Fibroblast of the aortic adventitia (primary cell): Measurements from ENCODE around the gene ASCC3. TPM values are rescaled to one million over a fixed set of nuclear protein-coding genes. Genes with fewer than 3 reads are reported as not detected.

Experiments
- DNase-seq: peaks from one replicate; pipeline ENCODE4 v3.0.0-alpha.2; 2010; ENCODE audit warnings: low read depth
- H3K4me3 ChIP-seq: 2 replicates; pipeline ENCODE4 v1.5.1; 2011; ENCODE audit warnings: low read depth, mild to moderate bottlenecking, control low read depth, low read length, moderate library complexity
- total RNA-seq: library from RNA; depleted of rRNA; stranded (reverse); fragments of >200 nt; gene quantifications from 2 replicates; pipeline ENCODE4 v1.2.3, GENCODE V29; 2012; ENCODE audit warnings: low replicate concordance
- TF ChIP-seq, protein P1 (sequence below): IDR thresholded peaks from 2 replicates; pipeline ENCODE4 v1.5.1; 2011; ENCODE audit warnings: mild to moderate bottlenecking, low read length, control low read depth, inconsistent platforms; ENCODE audit not compliant: insufficient read depth

ASCC3 gene
- total RNA-seq, 1 donor, result 87.5 TPM

DNA sequence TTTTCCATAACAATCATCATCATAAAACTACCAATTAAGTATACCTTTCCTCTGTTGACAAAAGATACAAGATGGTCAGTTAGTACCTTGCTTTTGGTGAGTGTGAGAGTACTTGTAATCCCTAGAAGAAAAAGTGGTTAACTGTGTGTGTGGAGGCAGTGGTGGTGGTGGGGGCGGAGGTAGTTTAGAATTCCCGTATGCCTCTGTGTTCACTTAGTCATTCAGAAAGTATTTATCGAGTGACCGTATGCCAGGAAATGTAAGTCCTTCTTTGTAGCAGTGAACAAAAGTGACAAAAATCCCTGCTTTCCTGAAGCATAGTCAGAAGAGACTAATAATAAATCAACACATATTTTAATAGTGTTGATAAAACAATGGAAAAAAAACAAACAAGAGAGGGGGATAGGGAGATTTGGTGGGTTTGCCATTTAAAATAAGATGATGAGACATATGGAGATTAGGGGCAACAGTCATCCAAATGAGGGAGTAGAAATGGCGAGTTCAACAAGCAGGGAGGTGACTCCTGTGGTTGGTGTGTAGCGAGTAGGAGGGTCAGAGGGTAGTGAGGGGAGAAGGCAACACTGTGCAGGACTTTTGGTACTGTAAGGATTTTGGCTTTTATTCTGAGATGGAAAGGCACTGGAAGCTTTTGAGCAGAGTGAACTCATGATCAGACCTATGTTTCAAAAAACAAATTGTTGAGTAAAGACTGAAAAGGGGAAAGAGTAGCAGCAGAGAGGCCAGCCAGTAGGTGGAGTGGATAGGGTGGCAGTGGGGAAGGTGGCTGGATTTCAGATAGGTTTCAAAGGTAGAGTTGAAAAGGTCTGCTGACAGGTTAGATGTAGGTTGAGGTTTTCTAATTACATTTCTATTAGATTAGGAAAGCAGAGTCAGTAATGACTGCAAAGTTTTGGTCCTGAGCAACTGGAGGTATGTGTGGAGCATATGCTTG is 376.1 kb downstream of the ASCC3 start:
- H3K4me3 ChIP-seq, result no peak overlapping the region
- TF ChIP-seq, protein P1, sequence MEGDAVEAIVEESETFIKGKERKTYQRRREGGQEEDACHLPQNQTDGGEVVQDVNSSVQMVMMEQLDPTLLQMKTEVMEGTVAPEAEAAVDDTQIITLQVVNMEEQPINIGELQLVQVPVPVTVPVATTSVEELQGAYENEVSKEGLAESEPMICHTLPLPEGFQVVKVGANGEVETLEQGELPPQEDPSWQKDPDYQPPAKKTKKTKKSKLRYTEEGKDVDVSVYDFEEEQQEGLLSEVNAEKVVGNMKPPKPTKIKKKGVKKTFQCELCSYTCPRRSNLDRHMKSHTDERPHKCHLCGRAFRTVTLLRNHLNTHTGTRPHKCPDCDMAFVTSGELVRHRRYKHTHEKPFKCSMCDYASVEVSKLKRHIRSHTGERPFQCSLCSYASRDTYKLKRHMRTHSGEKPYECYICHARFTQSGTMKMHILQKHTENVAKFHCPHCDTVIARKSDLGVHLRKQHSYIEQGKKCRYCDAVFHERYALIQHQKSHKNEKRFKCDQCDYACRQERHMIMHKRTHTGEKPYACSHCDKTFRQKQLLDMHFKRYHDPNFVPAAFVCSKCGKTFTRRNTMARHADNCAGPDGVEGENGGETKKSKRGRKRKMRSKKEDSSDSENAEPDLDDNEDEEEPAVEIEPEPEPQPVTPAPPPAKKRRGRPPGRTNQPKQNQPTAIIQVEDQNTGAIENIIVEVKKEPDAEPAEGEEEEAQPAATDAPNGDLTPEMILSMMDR, result no peak
- peak; percentile 84 for DNase-seq

- TF ChIP-seq, protein P1, result no peak
- no peak for DNase-seq
Observed at GRCh38 chr6:100503043-100503705, 378.0 kb downstream of the ASCC3 start.

DNA sequence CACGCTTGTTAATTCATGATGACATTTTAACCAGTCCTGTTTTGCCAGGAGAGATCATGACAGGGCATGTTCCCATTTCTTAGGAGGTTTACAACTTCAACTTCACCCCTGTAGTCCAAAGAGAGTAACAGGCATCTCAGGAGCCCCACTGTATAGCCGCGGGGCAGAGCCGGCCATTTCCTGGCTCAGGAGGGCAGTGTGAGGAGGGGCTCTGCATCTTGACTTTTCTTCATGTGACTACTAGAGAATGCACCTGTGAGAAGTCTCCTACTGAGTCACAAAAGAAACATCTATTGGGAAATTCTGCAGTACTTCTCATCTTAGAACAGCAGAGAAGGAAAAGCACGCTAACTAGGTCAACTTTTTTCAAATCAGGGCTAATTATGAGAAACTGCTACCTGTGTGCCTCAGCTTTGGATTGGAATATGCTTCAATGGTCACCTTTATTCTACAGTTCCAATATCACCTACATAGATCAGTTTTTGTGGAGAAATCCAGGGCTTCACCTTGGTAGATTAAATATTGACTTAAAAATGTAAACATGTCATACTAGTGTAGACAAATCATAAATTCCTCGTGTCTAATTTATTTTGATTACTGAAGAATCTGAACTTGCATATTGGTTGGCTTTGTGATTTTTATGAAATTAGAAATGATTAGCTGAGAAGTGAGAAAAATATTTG is 387.8 kb downstream of the ASCC3 start:
- no peak overlapping the region for H3K4me3 ChIP-seq
- TF ChIP-seq, protein P1, result no peak
- DNase-seq, result no peak

More at GRCh38 chr6:100503043-100503705, 378.0 kb downstream of the ASCC3 start:
- H3K4me3 ChIP-seq, result no peak overlapping the region

DNA sequence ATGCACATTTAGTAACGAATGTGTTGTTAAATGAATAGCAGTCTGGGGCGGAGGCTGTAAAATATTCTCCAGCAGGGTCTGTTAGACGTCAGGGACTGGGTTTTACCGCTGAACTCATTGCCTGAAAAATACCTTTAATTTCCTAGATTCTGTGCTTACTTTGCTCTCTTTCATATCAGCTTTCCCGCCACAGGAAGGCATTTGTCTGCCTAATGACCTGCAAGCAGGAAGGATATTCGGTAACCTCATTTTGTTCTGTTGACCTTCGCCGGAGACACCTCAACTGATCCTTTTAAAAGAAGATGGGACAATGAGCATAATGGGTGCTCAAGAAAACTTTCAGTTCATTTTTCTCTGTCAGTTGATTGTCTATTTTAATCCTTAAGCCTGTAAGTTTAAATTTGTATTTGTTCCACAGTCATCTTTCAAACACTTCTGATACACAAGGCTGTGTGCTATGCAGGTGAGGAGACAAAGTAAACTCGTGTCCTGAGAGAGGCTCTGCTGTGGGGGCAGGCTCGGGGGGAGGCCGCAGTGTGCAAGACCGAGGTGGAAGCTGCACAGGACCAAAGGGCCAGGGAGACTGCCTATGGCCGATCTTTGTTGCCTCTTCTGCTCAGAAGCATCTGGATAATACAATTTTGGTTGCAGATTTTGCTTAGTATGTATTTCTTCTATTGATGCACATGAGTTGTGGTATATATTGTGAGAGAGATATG is 389.0 kb downstream of the ASCC3 start:
- no peak overlapping the region for H3K4me3 ChIP-seq
- TF ChIP-seq, protein P1, result no peak
- no peak for DNase-seq

DNA sequence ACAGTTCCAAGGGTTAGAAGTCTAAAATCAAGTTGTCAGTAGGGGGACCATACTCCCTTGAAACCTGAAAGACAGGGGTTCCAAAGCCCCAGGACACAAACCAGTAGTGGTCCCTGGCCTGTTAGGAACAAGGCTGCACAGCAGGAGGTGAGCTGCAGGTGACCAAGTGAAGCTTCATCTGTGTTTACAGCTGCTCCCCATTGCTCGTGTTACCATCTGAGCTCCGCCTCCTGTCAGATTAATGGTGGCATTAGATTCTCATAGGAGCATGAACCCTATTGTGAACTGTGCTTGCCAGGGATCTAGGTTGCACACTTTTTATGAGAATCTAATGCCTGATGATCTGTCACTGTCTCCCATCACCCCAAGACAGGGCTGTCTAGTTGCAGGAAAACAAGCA is 391.1 kb downstream of the ASCC3 start:
- no peak overlapping the region for H3K4me3 ChIP-seq
- no peak for DNase-seq
- TF ChIP-seq, protein P1, result no peak

DNA sequence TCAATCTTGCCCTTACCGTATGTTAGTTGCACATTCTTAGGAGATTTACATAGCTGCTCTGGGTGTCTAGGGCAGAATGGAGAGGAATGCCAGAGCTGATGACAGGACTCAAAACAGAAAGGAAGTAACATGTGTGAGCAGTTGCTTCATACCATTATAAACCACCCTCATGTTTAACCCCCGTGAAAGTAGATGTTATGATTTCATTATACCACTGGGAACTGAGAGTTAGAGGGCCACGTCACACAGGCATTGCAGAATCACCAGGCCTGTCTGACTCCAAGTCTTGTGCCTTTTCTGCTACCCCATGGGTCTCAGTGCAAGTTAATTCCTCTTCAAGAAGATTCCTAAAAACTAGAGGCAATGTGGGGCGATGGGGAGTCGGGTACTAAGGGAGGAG is 392.9 kb downstream of the ASCC3 start:
- no peak for DNase-seq
- no peak overlapping the region for H3K4me3 ChIP-seq
- TF ChIP-seq, protein P1, result no peak
